Tibial nerve (tissue), 4 donors: ENCODE results near the gene RIMKLA.

Experiments used
- EP300 ChIP-seq, 2 donors: sonication (generic); formaldehyde crosslinking; IDR thresholded peaks; one replicate each; pipeline ENCODE4 v1.6.1; 2017; ENCODE audit warnings: antibody characterized with exemption in 2 of 2, mild to moderate bottlenecking in 1 of 2
- TF ChIP-seq, protein P1 (sequence below), 5 experiments: fragments of 200-600 bp in 3 of 5; fragments of 450-650 bp in 2 of 5; sonication (generic) in 3 of 5; IDR thresholded peaks; one replicate each; pipeline ENCODE4 v1.5.1; 2016 to 2019; ENCODE audit warnings: antibody characterized with exemption in 5 of 5, mild to moderate bottlenecking in 3 of 5, moderate library complexity in 2 of 5

DNA sequence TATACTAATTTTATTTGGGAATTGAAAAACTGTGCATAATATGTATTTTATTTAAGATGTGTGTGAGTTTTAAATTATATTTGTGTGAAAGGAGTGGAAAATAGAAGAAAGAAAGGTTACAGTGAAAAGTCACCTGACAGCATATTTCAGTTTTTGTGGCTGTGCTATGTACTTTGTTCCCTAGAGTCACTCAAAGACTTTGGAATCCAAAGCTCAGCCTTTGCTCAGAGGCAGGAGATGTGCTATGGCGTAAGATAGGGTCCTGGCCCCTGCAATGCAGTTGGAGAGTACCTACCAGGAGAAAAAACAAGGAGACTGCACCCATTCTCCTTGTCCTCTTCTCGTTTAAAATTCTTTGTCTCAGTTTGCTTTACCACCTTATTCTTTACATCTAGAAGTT, 85.4 kb downstream of the RIMKLA start:
- TF ChIP-seq, protein P1, sequence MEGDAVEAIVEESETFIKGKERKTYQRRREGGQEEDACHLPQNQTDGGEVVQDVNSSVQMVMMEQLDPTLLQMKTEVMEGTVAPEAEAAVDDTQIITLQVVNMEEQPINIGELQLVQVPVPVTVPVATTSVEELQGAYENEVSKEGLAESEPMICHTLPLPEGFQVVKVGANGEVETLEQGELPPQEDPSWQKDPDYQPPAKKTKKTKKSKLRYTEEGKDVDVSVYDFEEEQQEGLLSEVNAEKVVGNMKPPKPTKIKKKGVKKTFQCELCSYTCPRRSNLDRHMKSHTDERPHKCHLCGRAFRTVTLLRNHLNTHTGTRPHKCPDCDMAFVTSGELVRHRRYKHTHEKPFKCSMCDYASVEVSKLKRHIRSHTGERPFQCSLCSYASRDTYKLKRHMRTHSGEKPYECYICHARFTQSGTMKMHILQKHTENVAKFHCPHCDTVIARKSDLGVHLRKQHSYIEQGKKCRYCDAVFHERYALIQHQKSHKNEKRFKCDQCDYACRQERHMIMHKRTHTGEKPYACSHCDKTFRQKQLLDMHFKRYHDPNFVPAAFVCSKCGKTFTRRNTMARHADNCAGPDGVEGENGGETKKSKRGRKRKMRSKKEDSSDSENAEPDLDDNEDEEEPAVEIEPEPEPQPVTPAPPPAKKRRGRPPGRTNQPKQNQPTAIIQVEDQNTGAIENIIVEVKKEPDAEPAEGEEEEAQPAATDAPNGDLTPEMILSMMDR (IDR thresholded peaks at IDR 0.05) = no peak
- TF ChIP-seq EP300 (IDR thresholded peaks at IDR 0.05) = no peak
